GM12878 (cell line): ENCODE measurements around the gene HAPSTR1.

Experiments
- BHLHE40 ChIP-seq, 2 experiments: fragments of 450-650 bp in 1 of 2; IDR thresholded peaks; 2 replicates each; pipeline ENCODE4 v1.6.1; 2011 to 2017; ENCODE audit warnings: low read depth in 2 of 2, borderline replicate concordance in 1 of 2, improper control_type of control experiment in 1 of 2, low read length in 1 of 2, mild to moderate bottlenecking in 1 of 2
- EZH2 ChIP-seq: IDR thresholded peaks from 2 replicates; pipeline ENCODE4 v1.6.1; 2012; ENCODE audit warnings: low read depth, mild to moderate bottlenecking, control low read depth, inconsistent platforms, low read length, borderline replicate concordance; ENCODE audit not compliant: control insufficient read depth
- FOS ChIP-seq: IDR thresholded peaks from 3 replicates; pipeline ENCODE4 v1.6.1; 2011; ENCODE audit warnings: borderline replicate concordance; ENCODE audit not compliant: insufficient read length; ENCODE audit errors: extremely low read depth
- MTA3 ChIP-seq: IDR thresholded peaks from 2 replicates; pipeline ENCODE4 v1.6.1; 2012; ENCODE audit warnings: low read length, inconsistent platforms, borderline replicate concordance
- NR2C1 ChIP-seq: fragments of 450-650 bp; IDR thresholded peaks from 2 replicates; pipeline ENCODE4 v1.6.1; 2017; ENCODE audit warnings: antibody characterized with exemption, mild to moderate bottlenecking, moderate library complexity
- PAX8 ChIP-seq: fragments of 450-650 bp; IDR thresholded peaks from 2 replicates; pipeline ENCODE4 v1.6.1; 2017; ENCODE audit warnings: mild to moderate bottlenecking, moderate library complexity
- RCOR1 ChIP-seq: conservative IDR thresholded peaks from 2 replicates; pipeline ENCODE4 v1.6.1; 2012; ENCODE audit warnings: low read depth, low read length, improper control_type of control experiment
- SIN3A ChIP-seq: IDR thresholded peaks from 2 replicates; pipeline ENCODE4 v1.6.1; 2012; ENCODE audit warnings: low read depth, low read length, improper control_type of control experiment
- YBX1 ChIP-seq: fragments of 450-650 bp; IDR thresholded peaks from 2 replicates; pipeline ENCODE4 v1.6.1; 2016; ENCODE audit warnings: antibody characterized with exemption
- ZZZ3 ChIP-seq: IDR thresholded peaks from 2 replicates; pipeline ENCODE4 v1.6.1; 2011; ENCODE audit warnings: low read depth; ENCODE audit not compliant: control insufficient read depth, insufficient read length
- TF ChIP-seq, protein P1 (sequence below): fragments of 450-650 bp; formaldehyde crosslinking; IDR thresholded peaks from 2 replicates; pipeline ENCODE4 v1.4.0; 2020; ENCODE audit warnings: mild to moderate bottlenecking, moderate library complexity
- TF ChIP-seq, protein P2 (sequence below): IDR thresholded peaks from 2 replicates; pipeline ENCODE4 v1.6.1; 2011; ENCODE audit warnings: low read depth, low read length, improper control_type of control experiment, borderline replicate concordance

DNA sequence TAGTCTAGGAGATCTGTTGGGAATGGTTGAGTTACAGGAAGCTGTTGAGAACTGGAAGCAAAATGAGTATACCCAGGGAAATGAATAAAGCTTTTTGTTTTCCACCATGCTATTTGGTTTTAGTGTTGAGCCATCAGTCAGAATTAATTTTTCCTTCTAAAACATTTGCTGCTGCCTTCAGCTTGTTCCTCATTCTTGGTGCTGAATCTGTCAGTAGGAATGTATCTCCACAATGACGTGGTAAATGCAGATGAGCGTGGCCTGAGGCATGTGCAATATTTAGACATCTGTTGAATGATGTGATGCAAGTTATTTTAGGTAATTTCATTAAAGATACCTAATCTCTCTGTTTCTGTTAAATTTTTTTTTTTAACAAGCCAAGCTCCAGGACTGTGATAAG is 10.9 kb downstream of the HAPSTR1 start:
- TF ChIP-seq, protein P1, sequence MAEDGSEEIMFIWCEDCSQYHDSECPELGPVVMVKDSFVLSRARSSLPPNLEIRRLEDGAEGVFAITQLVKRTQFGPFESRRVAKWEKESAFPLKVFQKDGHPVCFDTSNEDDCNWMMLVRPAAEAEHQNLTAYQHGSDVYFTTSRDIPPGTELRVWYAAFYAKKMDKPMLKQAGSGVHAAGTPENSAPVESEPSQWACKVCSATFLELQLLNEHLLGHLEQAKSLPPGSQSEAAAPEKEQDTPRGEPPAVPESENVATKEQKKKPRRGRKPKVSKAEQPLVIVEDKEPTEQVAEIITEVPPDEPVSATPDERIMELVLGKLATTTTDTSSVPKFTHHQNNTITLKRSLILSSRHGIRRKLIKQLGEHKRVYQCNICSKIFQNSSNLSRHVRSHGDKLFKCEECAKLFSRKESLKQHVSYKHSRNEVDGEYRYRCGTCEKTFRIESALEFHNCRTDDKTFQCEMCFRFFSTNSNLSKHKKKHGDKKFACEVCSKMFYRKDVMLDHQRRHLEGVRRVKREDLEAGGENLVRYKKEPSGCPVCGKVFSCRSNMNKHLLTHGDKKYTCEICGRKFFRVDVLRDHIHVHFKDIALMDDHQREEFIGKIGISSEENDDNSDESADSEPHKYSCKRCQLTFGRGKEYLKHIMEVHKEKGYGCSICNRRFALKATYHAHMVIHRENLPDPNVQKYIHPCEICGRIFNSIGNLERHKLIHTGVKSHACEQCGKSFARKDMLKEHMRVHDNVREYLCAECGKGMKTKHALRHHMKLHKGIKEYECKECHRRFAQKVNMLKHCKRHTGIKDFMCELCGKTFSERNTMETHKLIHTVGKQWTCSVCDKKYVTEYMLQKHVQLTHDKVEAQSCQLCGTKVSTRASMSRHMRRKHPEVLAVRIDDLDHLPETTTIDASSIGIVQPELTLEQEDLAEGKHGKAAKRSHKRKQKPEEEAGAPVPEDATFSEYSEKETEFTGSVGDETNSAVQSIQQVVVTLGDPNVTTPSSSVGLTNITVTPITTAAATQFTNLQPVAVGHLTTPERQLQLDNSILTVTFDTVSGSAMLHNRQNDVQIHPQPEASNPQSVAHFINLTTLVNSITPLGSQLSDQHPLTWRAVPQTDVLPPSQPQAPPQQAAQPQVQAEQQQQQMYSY (CRISPR knock-in tag) = no peak
- no peak for TF ChIP-seq BHLHE40 (IDR thresholded peaks at IDR 0.05; ENCODE audit: borderline replicate concordance in 1 of 2, low read depth in 2 of 2, low read length in 1 of 2)
- no peak for TF ChIP-seq PAX8
- no peak for TF ChIP-seq SIN3A
- TF ChIP-seq YBX1 = no peak
- TF ChIP-seq ZZZ3 = no peak
- TF ChIP-seq EZH2 = no peak
- no peak for TF ChIP-seq FOS
- TF ChIP-seq MTA3 = no peak
- TF ChIP-seq NR2C1 = no peak
- TF ChIP-seq, protein P2, sequence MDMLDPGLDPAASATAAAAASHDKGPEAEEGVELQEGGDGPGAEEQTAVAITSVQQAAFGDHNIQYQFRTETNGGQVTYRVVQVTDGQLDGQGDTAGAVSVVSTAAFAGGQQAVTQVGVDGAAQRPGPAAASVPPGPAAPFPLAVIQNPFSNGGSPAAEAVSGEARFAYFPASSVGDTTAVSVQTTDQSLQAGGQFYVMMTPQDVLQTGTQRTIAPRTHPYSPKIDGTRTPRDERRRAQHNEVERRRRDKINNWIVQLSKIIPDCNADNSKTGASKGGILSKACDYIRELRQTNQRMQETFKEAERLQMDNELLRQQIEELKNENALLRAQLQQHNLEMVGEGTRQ = no peak
- TF ChIP-seq RCOR1 = no peak
